Upper lobe of left lung (tissue), 4 donors: ENCODE results near the gene MTTP.

Experiments used
- CTCF ChIP-seq, 6 experiments: fragments of 450-650 bp in 4 of 6; fragments of 200-600 bp in 2 of 6; sonication (generic) in 2 of 6; IDR thresholded peaks; one replicate each; pipeline ENCODE4 v1.5.1; 2016 to 2019; ENCODE audit warnings: antibody characterized with exemption in 6 of 6
- EP300 ChIP-seq, 4 donors: sonication (generic); formaldehyde crosslinking; IDR thresholded peaks; one replicate each; pipeline ENCODE4 v1.5.1; 2017; ENCODE audit warnings: antibody characterized with exemption in 4 of 4, control low read depth in 2 of 4
- POLR2A ChIP-seq, 4 donors: fragments of 450-650 bp; IDR thresholded peaks; one replicate each; pipeline ENCODE4 v1.5.1; 2016 to 2017; ENCODE audit warnings: antibody characterized with exemption in 4 of 4, mild to moderate bottlenecking in 2 of 4
- POLR2AphosphoS5 ChIP-seq, 2 donors: sonication (generic); formaldehyde crosslinking; IDR thresholded peaks; one replicate each; pipeline ENCODE4 v1.5.1; 2017; ENCODE audit warnings: antibody characterized with exemption in 2 of 2

- TF ChIP-seq CTCF (IDR thresholded peaks at IDR 0.05) = no peak
- no peak for TF ChIP-seq POLR2AphosphoS5 (IDR thresholded peaks at IDR 0.05)
- no peak for TF ChIP-seq POLR2A (IDR thresholded peaks at IDR 0.05)
- no peak for TF ChIP-seq EP300 (IDR thresholded peaks at IDR 0.05)
Observed at GRCh38 chr4:99628040-99628439, 53.4 kb downstream of the MTTP start.
